HG03108 (cell line): ENCODE measurements around the gene VWC2.

Source experiments
- ATAC-seq: cut with Tn5 transposase; IDR thresholded peaks from one replicate; pipeline ENCODE4 v1.9.1; 2021; ENCODE audit warnings: moderate library complexity; ENCODE audit not compliant: unreplicated experiment

Gene VWC2

GRCh38 chr7:49928787-49929186, 155.3 kb downstream of the VWC2 start:
- no peak for ATAC-seq

GRCh38 chr7:49931627-49932026, 158.2 kb downstream of the VWC2 start:
- ATAC-seq: no peak

- no peak for ATAC-seq
Observed at GRCh38 chr7:49937608-49938007, 164.2 kb downstream of the VWC2 start.
